Body of pancreas (tissue), 4 donors: ENCODE results near the gene DNAH10. TPM values are rescaled to one million over a fixed set of nuclear protein-coding genes. Genes with fewer than 3 reads are reported as not detected.

ENCODE experiments used
- ATAC-seq: fragments of 150-250 bp; one replicate; pipeline ENCODE4 v1.9.1; 2016
- DNase-seq, 4 donors: peaks; one replicate each; pipeline ENCODE4 v3.0.0-alpha.2; 2019
- H3K27ac ChIP-seq, 4 donors: fragments of 200-600 bp; sonication (generic); 1 replicate in 3 of 4; 2 replicates in 1 of 4; pipeline versions ENCODE4 v1.5.1 to v1.6.1; 2016 to 2019; ENCODE audit warnings: mild to moderate bottlenecking in 1 of 4, mixed read lengths in 1 of 4, moderate library complexity in 1 of 4
- H3K27me3 ChIP-seq, 2 donors: fragments of 200-600 bp; sonication (generic); one replicate each; pipeline ENCODE4 v1.6.0; 2016; ENCODE audit warnings: mild to moderate bottlenecking in 1 of 2
- H3K36me3 ChIP-seq, 2 donors: fragments of 200-600 bp; sonication (generic); replicated peaks in 1 of 2; 2 replicates each; pipeline ENCODE4 v1.5.1; 2016; ENCODE audit warnings: low read depth in 2 of 2; ENCODE audit not compliant: insufficient read depth in 1 of 2
- H3K4me1 ChIP-seq: fragments of 200-600 bp; sonication (generic); one replicate; pipeline ENCODE4 v1.6.0; 2016
- H3K4me3 ChIP-seq, 2 donors: fragments of 200-600 bp; sonication (generic); 1 replicate in 1 of 2; 2 replicates in 1 of 2; pipeline ENCODE4 v1.5.1; 2016 to 2019
- H3K9me3 ChIP-seq, 3 donors: fragments of 200-600 bp; sonication (generic); 1 replicate in 2 of 3; 2 replicates in 1 of 3; pipeline ENCODE4 v1.5.1; 2016
- POLR2A ChIP-seq, 3 donors: fragments of 450-650 bp; IDR thresholded peaks; one replicate each; pipeline ENCODE4 v1.6.1; 2016; ENCODE audit warnings: antibody characterized with exemption in 3 of 3, mild to moderate bottlenecking in 2 of 3
- WGBS, 2 donors: methylation state at CpG; one replicate each; pipeline ENCODE4 v1.1.5; 2017; 5-methylcytosine and 5-hydroxymethylcytosine counted together
- intact Hi-C: fragments of 100-400 bp; cut with DNase I; formaldehyde crosslinking; loops from one replicate; pipeline ENCODE4 v1.15.1; 2023
- total RNA-seq, 2 donors: library from RNA; depleted of rRNA; stranded (reverse); fragments of >200 nt; gene quantifications; one replicate each; pipeline ENCODE4 v1.1.0, GENCODE V29; 2016
- TF ChIP-seq, protein P1 (sequence below), 7 experiments: fragments of 450-650 bp in 4 of 7; fragments of 200-600 bp in 3 of 7; sonication (generic) in 3 of 7; IDR thresholded peaks; one replicate each; pipeline ENCODE4 v1.5.1; 2016 to 2019; ENCODE audit warnings: antibody characterized with exemption in 7 of 7

Gene DNAH10
- total RNA-seq, 2 donors from 2014 or later = 0.26 TPM; not detected in 1

GRCh38 chr12:123765504-123766035 is 3.5 kb downstream of the DNAH10 start:
- H3K36me3 ChIP-seq = no peaks in the 10 kb centered on the region
- no peak overlapping the region for H3K4me3 ChIP-seq
- H3K27me3 ChIP-seq = peaks cover 0 to 4% of the 10 kb centered on the region in 2 donors
- H3K27ac ChIP-seq = no peak overlapping the region
- no peaks in the 10 kb centered on the region for H3K9me3 ChIP-seq
- DNase-seq (no peak), ATAC-seq (no peak)
- TF ChIP-seq, protein P1, sequence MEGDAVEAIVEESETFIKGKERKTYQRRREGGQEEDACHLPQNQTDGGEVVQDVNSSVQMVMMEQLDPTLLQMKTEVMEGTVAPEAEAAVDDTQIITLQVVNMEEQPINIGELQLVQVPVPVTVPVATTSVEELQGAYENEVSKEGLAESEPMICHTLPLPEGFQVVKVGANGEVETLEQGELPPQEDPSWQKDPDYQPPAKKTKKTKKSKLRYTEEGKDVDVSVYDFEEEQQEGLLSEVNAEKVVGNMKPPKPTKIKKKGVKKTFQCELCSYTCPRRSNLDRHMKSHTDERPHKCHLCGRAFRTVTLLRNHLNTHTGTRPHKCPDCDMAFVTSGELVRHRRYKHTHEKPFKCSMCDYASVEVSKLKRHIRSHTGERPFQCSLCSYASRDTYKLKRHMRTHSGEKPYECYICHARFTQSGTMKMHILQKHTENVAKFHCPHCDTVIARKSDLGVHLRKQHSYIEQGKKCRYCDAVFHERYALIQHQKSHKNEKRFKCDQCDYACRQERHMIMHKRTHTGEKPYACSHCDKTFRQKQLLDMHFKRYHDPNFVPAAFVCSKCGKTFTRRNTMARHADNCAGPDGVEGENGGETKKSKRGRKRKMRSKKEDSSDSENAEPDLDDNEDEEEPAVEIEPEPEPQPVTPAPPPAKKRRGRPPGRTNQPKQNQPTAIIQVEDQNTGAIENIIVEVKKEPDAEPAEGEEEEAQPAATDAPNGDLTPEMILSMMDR (IDR thresholded peaks at IDR 0.05) = no peak
- no peak for TF ChIP-seq POLR2A (IDR thresholded peaks at IDR 0.05)
- peaks cover 14% of the 10 kb centered on the region for H3K4me1 ChIP-seq
- intact Hi-C loops = no loop called here
- 45 to 53% methylated on average over 2 of the region's 2 CpGs for WGBS, 2 donors

DNA sequence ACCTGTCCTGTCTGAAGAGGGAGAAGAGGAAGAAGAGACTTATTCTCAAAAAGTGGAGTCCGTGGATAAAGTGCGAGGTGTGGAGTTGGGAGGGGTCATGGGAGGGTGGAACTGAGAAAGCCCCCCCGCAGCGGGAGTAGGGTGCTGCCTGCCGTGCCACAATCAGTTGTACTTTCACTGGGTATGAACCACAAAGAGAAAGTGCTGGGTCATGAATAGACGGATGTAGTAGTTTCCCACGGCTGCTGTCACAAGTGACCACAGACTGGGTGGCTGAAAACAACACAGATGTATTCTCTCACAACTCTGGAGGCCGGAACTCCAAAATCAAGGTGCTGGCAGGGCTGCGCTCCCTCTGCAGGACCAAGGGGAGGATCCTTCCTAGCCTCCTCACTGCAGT is 5.5 kb downstream of the DNAH10 start:
- Histone ChIP-seq H3K36me3 (no peaks in the 10 kb centered on the region), H3K9me3 (no peaks in the 10 kb centered on the region), H3K27me3 (no peaks in the 10 kb centered on the region), H3K4me3 (no peak overlapping the region), H3K27ac (no peak overlapping the region), H3K4me1 (peaks cover 2% of the 10 kb centered on the region)
- DNase-seq = no peak
- intact Hi-C loops = no loop called here
- no peak for ATAC-seq
- WGBS, 2 donors = 68 to 87% methylated on average over 9 of the region's 9 CpGs
- TF ChIP-seq, protein P1 (IDR thresholded peaks at IDR 0.05) = no peak
- TF ChIP-seq POLR2A (IDR thresholded peaks at IDR 0.05) = no peak

DNA sequence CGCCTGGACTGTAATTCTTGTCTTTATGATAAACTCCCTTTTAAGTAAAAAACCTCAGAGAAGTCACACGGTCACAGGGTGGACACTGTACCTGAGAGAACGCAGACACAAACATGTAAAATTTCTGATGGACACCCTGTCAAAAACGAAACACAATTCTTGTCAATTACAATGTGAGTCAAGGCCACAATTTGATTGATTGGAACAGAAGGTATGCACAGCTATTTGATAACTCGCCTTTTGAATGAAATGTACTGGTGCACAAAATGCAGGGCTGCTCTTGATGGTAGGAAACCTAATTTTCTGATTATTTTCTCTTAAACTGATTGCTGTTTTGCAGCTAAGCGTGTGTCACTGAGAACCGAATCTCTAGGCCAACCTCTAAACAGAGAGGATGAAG is 9.2 kb downstream of the DNAH10 start:
- Histone ChIP-seq H3K27me3 (no peaks in the 10 kb centered on the region), H3K27ac (no peak overlapping the region), H3K4me3 (no peak overlapping the region), H3K4me1 (no peaks in the 10 kb centered on the region), H3K9me3 (peaks cover 0 to 5% (median 0%) of the 10 kb centered on the region in 3 donors), H3K36me3 (no peaks in the 10 kb centered on the region)
- 63 to 68% methylated on average over 7 of the region's 7 CpGs for WGBS, 2 donors
- ATAC-seq (no peak), DNase-seq (no peak)
- TF ChIP-seq POLR2A (IDR thresholded peaks at IDR 0.05) = no peak
- TF ChIP-seq, protein P1 (IDR thresholded peaks at IDR 0.05) = no peak
- intact Hi-C loops = no loop called here

DNA sequence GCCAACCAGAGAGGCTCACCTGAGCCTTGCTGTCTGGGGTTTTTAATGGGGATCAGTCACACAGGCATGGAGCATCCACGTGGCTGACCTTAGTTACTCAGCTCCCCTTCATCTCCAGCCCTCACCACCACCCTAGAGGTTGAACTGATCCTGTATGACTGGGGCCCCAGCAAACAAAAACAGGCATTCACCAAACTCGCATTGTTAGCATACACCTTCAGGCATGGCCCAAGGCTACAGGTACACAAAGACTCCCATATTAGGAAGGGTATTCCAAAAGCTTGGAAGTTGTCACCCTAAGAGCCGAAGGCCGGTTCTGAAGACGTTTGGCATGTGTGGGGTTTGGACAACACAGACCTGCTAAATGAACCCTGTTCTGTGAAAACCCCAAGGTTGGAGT is 10.0 kb downstream of the DNAH10 start:
- no peaks in the 10 kb centered on the region for H3K36me3 ChIP-seq
- no peak for ATAC-seq
- no peak overlapping the region for H3K27ac ChIP-seq
- DNase-seq = no peak
- H3K4me1 ChIP-seq = no peaks in the 10 kb centered on the region
- no peak overlapping the region for H3K4me3 ChIP-seq
- WGBS, 2 donors = 79 to 85% methylated on average over 5 of the region's 5 CpGs
- intact Hi-C loops = no loop called here
- H3K9me3 ChIP-seq = peaks cover 0 to 5% (median 0%) of the 10 kb centered on the region in 3 donors
- no peak for TF ChIP-seq POLR2A (IDR thresholded peaks at IDR 0.05)
- TF ChIP-seq, protein P1 (IDR thresholded peaks at IDR 0.05) = no peak
- H3K27me3 ChIP-seq = no peaks in the 10 kb centered on the region

- Histone ChIP-seq H3K27ac (no peak overlapping the region), H3K4me3 (no peak overlapping the region), H3K36me3 (no peaks in the 10 kb centered on the region), H3K9me3 (peaks cover 0 to 5% (median 0%) of the 10 kb centered on the region in 3 donors), H3K27me3 (no peaks in the 10 kb centered on the region), H3K4me1 (no peaks in the 10 kb centered on the region)
- no peak for TF ChIP-seq POLR2A (IDR thresholded peaks at IDR 0.05)
- TF ChIP-seq, protein P1 (IDR thresholded peaks at IDR 0.05) = no peak
- no peak for ATAC-seq
- intact Hi-C loops = no loop called here
- WGBS, 2 donors = 45 to 70% methylated on average over 1 of the region's 1 CpG
- DNase-seq = no peak
These were observed 11.3 kb downstream of the DNAH10 start for GRCh38 chr12:123773375-123773774.
